ENCODE data around the gene VTI1A.

VTI1A gene

GRCh38 chr10:112548535-112549276 is 101.7 kb downstream of the VTI1A start:
- DNase-seq, result no peak

GRCh38 chr10:112552593-112553110 is 105.6 kb downstream of the VTI1A start:
- no peak for DNase-seq

- no peak for DNase-seq
Measured at GRCh38 chr10:112553315-112553714, 106.3 kb downstream of the VTI1A start.

GRCh38 chr10:112554263-112554662 is 107.2 kb downstream of the VTI1A start:
- no peak for DNase-seq

GRCh38 chr10:112557197-112557596 is 110.2 kb downstream of the VTI1A start:
- no peak for DNase-seq

- DNase-seq, result no peak
Measured at GRCh38 chr10:112558476-112559142, 111.6 kb downstream of the VTI1A start.

- no peak for DNase-seq
Measured at GRCh38 chr10:112559349-112559748, 112.3 kb downstream of the VTI1A start.

GRCh38 chr10:112562122-112562521 is 115.1 kb downstream of the VTI1A start:
- no peak for DNase-seq

- no peak for DNase-seq
Measured at GRCh38 chr10:112562809-112563663, 116.0 kb downstream of the VTI1A start.

- DNase-seq, result no peak
Measured at GRCh38 chr10:112564337-112564736, 117.3 kb downstream of the VTI1A start.

GRCh38 chr10:112565434-112566053 is 118.5 kb downstream of the VTI1A start:
- peak in 1 of 5 experiments; percentile 47 for DNase-seq

GRCh38 chr10:112570585-112570984 is 123.6 kb downstream of the VTI1A start:
- DNase-seq, result no peak

- no peak for DNase-seq
Measured at GRCh38 chr10:112579578-112579977, 132.6 kb downstream of the VTI1A start.

GRCh38 chr10:112580267-112580666 is 133.3 kb downstream of the VTI1A start:
- no peak for DNase-seq

- no peak for DNase-seq
Measured at GRCh38 chr10:112581921-112582320, 134.9 kb downstream of the VTI1A start.

- no peak for DNase-seq
Measured at GRCh38 chr10:112583236-112583939, 136.4 kb downstream of the VTI1A start.

- no peak for DNase-seq
Measured at GRCh38 chr10:112584276-112584675, 137.3 kb downstream of the VTI1A start.

GRCh38 chr10:112585126-112585525 is 138.1 kb downstream of the VTI1A start:
- no peak for DNase-seq

GRCh38 chr10:112585960-112586359 is 138.9 kb downstream of the VTI1A start:
- no peak for DNase-seq

GRCh38 chr10:112587729-112588128 is 140.7 kb downstream of the VTI1A start:
- DNase-seq, result no peak

GRCh38 chr10:112588225-112588990 is 141.4 kb downstream of the VTI1A start:
- no peak for DNase-seq
